Kidney epithelial cell (primary cell): ENCODE data around the gene ZCWPW1. TPM values are rescaled to one million over a fixed set of nuclear protein-coding genes. Genes with fewer than 3 reads are reported as not detected.

Source experiments
- DNase-seq: peaks from one replicate; pipeline ENCODE4 v3.0.0-alpha.2; 2010; ENCODE audit warnings: low read depth
- H3K27me3 ChIP-seq: 2 replicates; pipeline ENCODE4 v1.6.0; 2011; ENCODE audit warnings: low read length; ENCODE audit not compliant: control insufficient read depth, insufficient read depth
- H3K36me3 ChIP-seq: 2 replicates; pipeline ENCODE4 v1.5.1; 2011; ENCODE audit warnings: low read length; ENCODE audit not compliant: control insufficient read depth, insufficient read depth
- H3K4me3 ChIP-seq: 2 replicates; pipeline ENCODE4 v1.5.1; 2011; ENCODE audit warnings: low read depth, mild to moderate bottlenecking, control low read depth, low read length
- CTCF ChIP-seq: IDR thresholded peaks from 2 replicates; pipeline ENCODE4 v1.5.1; 2011; ENCODE audit warnings: mild to moderate bottlenecking, moderate library complexity, low read length, control low read depth, inconsistent platforms; ENCODE audit not compliant: insufficient read depth, poor library complexity, severe bottlenecking
- total RNA-seq: library from RNA; depleted of rRNA; stranded (reverse); fragments of >200 nt; gene quantifications from 2 replicates; pipeline ENCODE4 v1.2.3, GENCODE V29; 2015

The ZCWPW1 gene
- total RNA-seq, 1 donor from 2014 or later: 0.88 TPM

GRCh38 chr7:100467638-100468373 is 39.3 kb upstream of the ZCWPW1 start:
- no peak for DNase-seq
- no peaks in the 10 kb centered on the region for H3K27me3 ChIP-seq
- TF ChIP-seq CTCF: no peak
- no peak overlapping the region for H3K4me3 ChIP-seq
- H3K36me3 ChIP-seq: no peaks in the 10 kb centered on the region

- Histone ChIP-seq H3K4me3 (no peak overlapping the region), H3K36me3 (no peaks in the 10 kb centered on the region), H3K27me3 (no peaks in the 10 kb centered on the region)
Measured at GRCh38 chr7:100466653-100467605, 38.4 kb upstream of the ZCWPW1 start.

GRCh38 chr7:100465702-100466311 is 37.3 kb upstream of the ZCWPW1 start:
- Histone ChIP-seq H3K36me3 (no peaks in the 10 kb centered on the region), H3K4me3 (no peak overlapping the region), H3K27me3 (no peaks in the 10 kb centered on the region)
- DNase-seq: peak; percentile 32
- TF ChIP-seq CTCF: peak; percentile 77

More at GRCh38 chr7:100466653-100467605, 38.4 kb upstream of the ZCWPW1 start:
- DNase-seq: no peak
- no peak for TF ChIP-seq CTCF

GRCh38 chr7:100465299-100465698 is 36.8 kb upstream of the ZCWPW1 start:
- H3K4me3 ChIP-seq: no peak overlapping the region

GRCh38 chr7:100464791-100465190 is 36.3 kb upstream of the ZCWPW1 start:
- Histone ChIP-seq H3K27me3 (no peaks in the 10 kb centered on the region), H3K36me3 (no peaks in the 10 kb centered on the region), H3K4me3 (no peak overlapping the region)
- no peak for DNase-seq
- TF ChIP-seq CTCF: no peak

More at GRCh38 chr7:100465299-100465698, 36.8 kb upstream of the ZCWPW1 start:
- H3K36me3 ChIP-seq: no peaks in the 10 kb centered on the region
- H3K27me3 ChIP-seq: no peaks in the 10 kb centered on the region
- no peak for TF ChIP-seq CTCF
- DNase-seq: no peak
